PC-9 (cell line): ENCODE data around the gene PDP2. TPM values are rescaled to one million over a fixed set of nuclear protein-coding genes. Genes with fewer than 3 reads are reported as not detected.

ENCODE experiments used
- BruUV-seq: library from RNA; stranded (reverse); fragments of 400-500 nt; replicated peaks from 2 replicates; lab custom pipeline; 2021; lab: Mats Ljungman, UMichigan
- CTCF ChIA-PET: fragments of 300-600 bp; sonication (Branson Sonifier 250); formaldehyde crosslinking; loops from one replicate; lab custom pipeline; 2022; ENCODE audit warnings: antibody characterized with exemption; lab: Charles Lee
- POLR2A ChIA-PET: fragments of 300-600 bp; sonication (Branson Sonifier 250); formaldehyde crosslinking; loops from one replicate; lab custom pipeline; 2022; ENCODE audit warnings: antibody characterized with exemption; ENCODE audit not compliant: unreplicated experiment; lab: Charles Lee
- DNase-seq, 2 experiments: peaks; one replicate each; pipeline versions ENCODE4 v3.0.0 to v3.0.0-alpha.2; 2015 to 2022; ENCODE audit warnings: mixed read lengths in 1 of 2
- H2AFZ ChIP-seq: fragments of 200-600 bp; sonication (generic); 2 replicates; pipeline ENCODE4 v1.8.1; 2017; ENCODE audit warnings: antibody characterized with exemption
- H3F3A ChIP-seq: fragments of 200-600 bp; sonication (generic); 2 replicates; pipeline ENCODE4 v1.8.1; 2017; ENCODE audit warnings: antibody characterized with exemption, mild to moderate bottlenecking, low read depth; ENCODE audit not compliant: insufficient read depth
- H3K27ac ChIP-seq: fragments of 200-600 bp; sonication (generic); 2 replicates; pipeline ENCODE4 v1.6.1; 2016; ENCODE audit warnings: mixed run types
- H3K27me3 ChIP-seq: fragments of 200-600 bp; sonication (generic); 2 replicates; pipeline ENCODE4 v1.6.1; 2016; ENCODE audit warnings: low read depth, mixed run types; ENCODE audit not compliant: insufficient read depth
- H3K36me3 ChIP-seq: fragments of 200-600 bp; sonication (generic); 2 replicates; pipeline ENCODE4 v1.6.1; 2016; ENCODE audit warnings: low read depth, mixed run types
- H3K4me1 ChIP-seq: fragments of 200-600 bp; sonication (generic); replicated peaks from 2 replicates; pipeline ENCODE4 v1.6.1; 2016; ENCODE audit warnings: mixed run types; ENCODE audit not compliant: insufficient read depth
- H3K4me2 ChIP-seq: fragments of 200-600 bp; sonication (generic); 2 replicates; pipeline ENCODE4 v1.6.1; 2017; ENCODE audit warnings: mixed run types
- H3K4me3 ChIP-seq: fragments of 200-600 bp; sonication (generic); 2 replicates; pipeline ENCODE4 v1.6.1; 2016; ENCODE audit warnings: mixed run types
- H3K79me2 ChIP-seq: fragments of 200-600 bp; sonication (generic); 2 replicates; pipeline ENCODE4 v1.6.1; 2017; ENCODE audit warnings: low read depth, mixed run types
- H3K9me2 ChIP-seq: fragments of 200-600 bp; sonication (generic); 2 replicates; pipeline ENCODE4 v1.8.1; 2017; ENCODE audit warnings: mild to moderate bottlenecking; ENCODE audit not compliant: insufficient read depth
- H3K9me3 ChIP-seq: fragments of 200-600 bp; sonication (generic); 2 replicates; pipeline ENCODE4 v1.8.1; 2016; ENCODE audit warnings: low read depth; ENCODE audit not compliant: insufficient read depth
- H4K20me1 ChIP-seq: fragments of 200-600 bp; sonication (generic); 2 replicates; pipeline ENCODE4 v1.8.1; 2017; ENCODE audit not compliant: insufficient read depth
- CTCF ChIP-seq: fragments of 200-600 bp; sonication (generic); conservative IDR thresholded peaks from 2 replicates; pipeline ENCODE4 v1.6.1; 2017; ENCODE audit warnings: mixed run types, antibody characterized with exemption, mild to moderate bottlenecking, moderate library complexity
- EZH2 ChIP-seq: fragments of 200-600 bp; sonication (generic); IDR thresholded peaks from 2 replicates; pipeline ENCODE4 v1.8.0; 2017; ENCODE audit warnings: antibody characterized with exemption, low read depth
- intact Hi-C: fragments of 100-400 bp; cut with micrococcal nuclease; formaldehyde crosslinking; loops from one replicate; pipeline ENCODE4 v1.10.0; 2022; ENCODE audit not compliant: unreplicated experiment
- total RNA-seq: library from RNA; stranded (reverse); gene quantifications from 2 replicates; pipeline ENCODE4 v1.2.3, GENCODE V29; 2021

PDP2 gene
- total RNA-seq, 1 experiment from 2014 or later = 21.6 TPM

DNA sequence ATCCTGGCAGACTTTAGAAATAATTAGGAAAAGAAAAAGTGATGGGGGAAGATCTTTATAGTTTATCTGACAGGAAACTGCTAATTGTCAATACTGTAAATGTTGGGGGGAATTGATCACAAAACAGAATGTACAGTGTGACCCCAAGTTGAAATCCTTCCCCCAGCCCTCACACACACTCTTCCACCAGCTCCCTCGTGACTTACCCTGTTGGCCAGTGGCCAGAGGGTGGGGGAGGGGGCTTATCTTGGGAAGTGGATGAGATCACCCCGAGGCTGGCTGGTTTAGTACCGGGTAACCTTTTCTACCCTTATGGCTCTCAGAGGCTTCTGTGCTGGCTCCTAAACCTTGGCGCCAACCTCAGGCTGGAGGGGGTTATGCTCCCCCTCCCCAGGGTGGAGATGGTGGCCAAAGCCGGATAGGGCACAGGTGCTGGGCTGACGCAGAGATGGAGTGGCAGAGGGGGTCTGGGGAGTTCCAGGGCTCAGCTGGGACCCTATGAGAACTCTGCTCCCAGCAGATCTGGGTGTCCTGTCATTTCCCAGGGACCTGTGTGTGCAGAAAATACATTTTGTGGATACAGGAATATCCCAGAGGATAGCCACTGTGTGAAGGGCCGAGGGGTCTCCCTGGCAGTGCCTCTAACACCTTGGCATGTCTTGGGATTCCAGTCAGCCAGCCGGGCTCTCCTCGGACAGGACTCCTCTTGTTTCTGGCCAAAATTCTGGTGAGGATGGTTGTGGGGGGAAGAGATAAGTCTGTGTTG, 19.8 kb downstream of the PDP2 start:
- Histone ChIP-seq H3K4me3 (no peak overlapping the region), H3K27ac (peak overlapping the region; percentile 50), H3K79me2 (no peaks in the 10 kb centered on the region), H3K4me1 (peaks cover 35% of the 10 kb centered on the region), H3K4me2 (peak overlapping the region; percentile 61), H3K9me3 (no peaks in the 10 kb centered on the region), H3K27me3 (no peaks in the 10 kb centered on the region), H3K36me3 (no peaks in the 10 kb centered on the region), H3K9me2 (no peaks in the 10 kb centered on the region), H4K20me1 (no peaks in the 10 kb centered on the region), H3F3A (peaks cover 11% of the 10 kb centered on the region; the same call in 1 of the 2 replicates), H2AFZ (no peak overlapping the region)
- TF ChIP-seq CTCF = no peak
- TF ChIP-seq EZH2 = no peak
- CTCF ChIA-PET = interaction anchor here (0.7 kb wide), 1 partner anchor 29 kb away, joined by 3 read pairs; no protein-coding TSS in a partner anchor
- no TSS peak for BruUV-seq
- POLR2A ChIA-PET = no interaction called here
- intact Hi-C loops = loop anchor here (1.0 to 10.0 kb wide), 2 partner anchors 27 to 565 kb away; no protein-coding TSS in a partner anchor
- peak; percentile 66 to 75 for DNase-seq

GRCh38 chr16:66900721-66901441, 20.6 kb downstream of the PDP2 start:
- Histone ChIP-seq H4K20me1 (no peaks in the 10 kb centered on the region), H3K27ac (no peak overlapping the region), H2AFZ (no peak overlapping the region), H3K4me2 (0 out of 2 replicates have a peak overlapping the region, but pooled peaks have one; percentile 61), H3K4me1 (peaks cover 35% of the 10 kb centered on the region), H3K4me3 (no peak overlapping the region), H3K9me2 (no peaks in the 10 kb centered on the region), H3K9me3 (no peaks in the 10 kb centered on the region), H3K79me2 (no peaks in the 10 kb centered on the region), H3F3A (peaks cover 11% of the 10 kb centered on the region; the same call in 1 of the 2 replicates), H3K27me3 (no peaks in the 10 kb centered on the region), H3K36me3 (no peaks in the 10 kb centered on the region)
- no peak for TF ChIP-seq CTCF
- TF ChIP-seq EZH2 = no peak
- DNase-seq = no peak
- ChIA-PET POLR2A (no interaction called here), CTCF (interaction anchor here (0.7 kb wide), 1 partner anchor 28 kb away, joined by 3 read pairs; no protein-coding TSS in a partner anchor)
- intact Hi-C loops = no loop called here
- BruUV-seq = no TSS peak

DNA sequence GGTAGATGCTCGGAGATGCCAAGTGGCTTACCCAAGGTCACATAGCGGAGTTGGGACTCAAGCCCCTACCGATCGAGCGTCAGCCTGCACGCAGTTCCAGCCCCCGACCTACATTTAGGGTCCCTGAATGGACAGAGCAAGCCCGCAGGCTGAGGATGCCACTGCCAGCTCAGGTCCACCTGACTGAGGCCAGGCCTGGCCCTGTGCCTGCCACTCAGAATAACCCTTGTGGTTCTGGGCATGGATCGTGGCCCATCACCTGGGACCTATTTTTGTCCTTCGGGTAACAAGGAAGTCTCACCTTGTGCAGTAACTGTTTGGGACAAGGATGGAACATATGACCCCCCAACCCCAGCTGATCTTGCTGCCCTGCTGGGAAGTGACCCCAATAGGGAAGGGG, 21.3 kb downstream of the PDP2 start:
- CTCF ChIA-PET = no interaction called here

More for the DNA sequence above, 21.3 kb downstream of the PDP2 start:
- Histone ChIP-seq H4K20me1 (no peaks in the 10 kb centered on the region), H3F3A (peaks cover 11% of the 10 kb centered on the region; the same call in 1 of the 2 replicates), H2AFZ (no peak overlapping the region), H3K36me3 (no peaks in the 10 kb centered on the region), H3K9me3 (no peaks in the 10 kb centered on the region), H3K4me1 (peaks cover 32% of the 10 kb centered on the region), H3K4me3 (no peak overlapping the region), H3K27me3 (no peaks in the 10 kb centered on the region), H3K27ac (no peak overlapping the region), H3K79me2 (no peaks in the 10 kb centered on the region), H3K4me2 (no peak overlapping the region), H3K9me2 (no peaks in the 10 kb centered on the region)
- no peak for DNase-seq
- POLR2A ChIA-PET = no interaction called here
- intact Hi-C loops = no loop called here
- TF ChIP-seq CTCF (no peak), EZH2 (no peak)
- no TSS peak for BruUV-seq
